BJ (cell line): Measurements from ENCODE around the gene JMJD7. TPM values are rescaled to one million over a fixed set of nuclear protein-coding genes. Genes with fewer than 3 reads are reported as not detected.

Source experiments
- CTCF ChIA-PET: fragments of 350-600 bp; formaldehyde crosslinking; extraction: SDS; loops from one replicate; lab custom pipeline; 2021; ENCODE audit warnings: antibody characterized with exemption, inconsistent platforms; lab: Yijun Ruan, JAX
- POLR2A ChIA-PET: fragments of 300-600 bp; sonication (Branson Sonifier 250); formaldehyde crosslinking; extraction: SDS; loops from one replicate; lab custom pipeline; 2021; ENCODE audit warnings: antibody characterized with exemption; lab: Charles Lee
- DNase-seq: peaks from one replicate; pipeline ENCODE4 v3.0.0-alpha.2; 2011; ENCODE audit warnings: low read depth
- H3K27me3 ChIP-seq: 2 replicates; pipeline ENCODE4 v1.6.0; 2011; ENCODE audit warnings: low read length; ENCODE audit not compliant: control insufficient read depth, insufficient read depth
- H3K36me3 ChIP-seq: 2 replicates; pipeline ENCODE4 v1.5.1; 2011; ENCODE audit warnings: low read length; ENCODE audit not compliant: control insufficient read depth, insufficient read depth
- H3K4me3 ChIP-seq: 2 replicates; pipeline ENCODE4 v1.5.1; 2011; ENCODE audit warnings: low read depth, mild to moderate bottlenecking, control low read depth, low read length
- CTCF ChIP-seq: IDR thresholded peaks from 2 replicates; pipeline ENCODE4 v1.5.1; 2011; ENCODE audit warnings: low read depth, mild to moderate bottlenecking, control low read depth, inconsistent platforms, low read length, moderate library complexity; ENCODE audit not compliant: insufficient read depth
- polyA plus RNA-seq: library from polyadenylated mRNA; depleted of rRNA; stranded (reverse); fragments of >200 nt; gene quantifications from 2 replicates; pipeline ENCODE4 v1.2.3, GENCODE V29; 2011

JMJD7 gene
- polyA plus RNA-seq, 1 experiment = 3.4 TPM

GRCh38 chr15:41856716-41857115 is 28.8 kb downstream of the JMJD7 start:
- ChIA-PET CTCF (no interaction called here), POLR2A (no interaction called here)
- Histone ChIP-seq H3K36me3 (no peaks in the 10 kb centered on the region), H3K4me3 (no peak overlapping the region), H3K27me3 (peaks cover 13% of the 10 kb centered on the region)
- DNase-seq = no peak
- TF ChIP-seq CTCF = no peak

GRCh38 chr15:41857316-41857715 is 29.4 kb downstream of the JMJD7 start:
- no peak overlapping the region for H3K4me3 ChIP-seq
- CTCF ChIA-PET = no interaction called here

GRCh38 chr15:41858756-41859155 is 30.9 kb downstream of the JMJD7 start:
- TF ChIP-seq CTCF = no peak
- peaks cover 15% of the 10 kb centered on the region for H3K27me3 ChIP-seq
- no peak overlapping the region for H3K4me3 ChIP-seq
- POLR2A ChIA-PET = no interaction called here
- no peaks in the 10 kb centered on the region for H3K36me3 ChIP-seq
- CTCF ChIA-PET = no interaction called here
- DNase-seq = no peak

More at GRCh38 chr15:41857316-41857715, 29.4 kb downstream of the JMJD7 start:
- no peaks in the 10 kb centered on the region for H3K36me3 ChIP-seq
- TF ChIP-seq CTCF = no peak
- H3K27me3 ChIP-seq = peaks cover 13% of the 10 kb centered on the region
- POLR2A ChIA-PET = no interaction called here
- DNase-seq = no peak

GRCh38 chr15:41860049-41860828 is 32.3 kb downstream of the JMJD7 start:
- no peak for DNase-seq
- no peaks in the 10 kb centered on the region for H3K36me3 ChIP-seq
- no peak overlapping the region for H3K4me3 ChIP-seq
- ChIA-PET CTCF (interaction anchor here (0.9 to 1.5 kb wide), 2 partner anchors 13 to 48 kb away, joined by 3 read pairs; no protein-coding TSS in a partner anchor), POLR2A (interaction anchor here (0.6 kb wide), 1 partner anchor 32 kb away, joined by 3 read pairs; no protein-coding TSS in a partner anchor)
- H3K27me3 ChIP-seq = peaks cover 12% of the 10 kb centered on the region
- no peak for TF ChIP-seq CTCF

- no peak for TF ChIP-seq CTCF
- Histone ChIP-seq H3K36me3 (no peaks in the 10 kb centered on the region), H3K4me3 (no peak overlapping the region), H3K27me3 (peaks cover 12% of the 10 kb centered on the region)
- POLR2A ChIA-PET = no interaction called here
- no peak for DNase-seq
- CTCF ChIA-PET = interaction anchor here (0.6 to 1.5 kb wide), 3 partner anchors 15 to 305 kb away, joined by 3 read pairs; no protein-coding TSS in a partner anchor
Observed at GRCh38 chr15:41861736-41862356, 34.0 kb downstream of the JMJD7 start.
